ENCODE measurements around the gene NR1D1.

NR1D1 gene

DNA sequence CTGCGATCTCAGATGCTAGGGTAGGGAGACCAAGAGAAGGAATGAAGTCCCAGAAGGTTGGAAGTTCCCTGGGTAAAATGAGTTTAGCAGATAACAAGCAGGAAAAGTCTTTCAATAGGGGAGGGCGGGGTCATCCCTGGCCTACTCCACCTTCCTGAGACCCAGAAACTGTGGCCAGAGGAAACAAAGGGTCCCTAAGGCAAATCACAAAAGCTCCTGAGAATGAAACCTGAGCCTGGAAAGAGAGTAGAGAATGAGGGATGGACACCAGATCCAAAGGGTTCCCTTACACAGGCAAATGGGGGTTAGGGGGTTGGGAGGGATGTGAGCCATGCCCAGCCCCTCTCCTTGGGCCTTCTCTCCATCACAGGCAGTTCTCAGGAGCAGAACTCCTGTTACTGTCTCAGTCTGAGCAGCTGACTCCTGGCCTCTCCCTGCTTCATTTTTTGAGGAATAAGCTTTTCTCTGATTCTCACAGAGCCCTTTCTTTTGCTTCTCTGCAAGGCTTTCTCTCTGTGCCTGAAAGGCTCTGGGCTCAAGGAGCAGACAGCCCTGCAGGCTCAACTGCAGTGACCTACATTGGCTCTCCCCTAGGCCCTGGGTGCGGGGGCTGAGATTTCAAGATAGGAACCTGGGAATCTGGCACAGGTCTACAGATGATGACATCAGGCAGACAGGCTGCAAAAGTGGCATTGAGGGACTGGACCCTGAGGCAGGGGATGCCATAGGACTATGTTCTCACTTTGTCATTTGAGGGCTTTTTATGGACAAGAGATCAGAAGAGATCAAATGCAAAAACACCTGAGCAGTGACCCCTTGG is 9.8 kb upstream of the NR1D1 start:
- Histone ChIP-seq H3K27me3 (ENCODE audit: low read depth, low read length) (no peaks in the 10 kb centered on the region), H3K27ac (ENCODE audit: low read length) (peak overlapping the region; percentile 90), H3K4me1 (ENCODE audit: control insufficient read depth in 1 of 2, insufficient read depth in 2 of 2, low read length in 2 of 2) (peaks cover 66 to 83% of the 10 kb centered on the region in 2 donors), H3K9me3 (ENCODE audit: control insufficient read depth in 1 of 2, low read length in 2 of 2) (no peaks in the 10 kb centered on the region), H3K36me3 (ENCODE audit: control insufficient read depth in 1 of 2, insufficient read depth in 2 of 2, low read length in 2 of 2) (peaks cover 0 to 6% of the 10 kb centered on the region in 2 donors), H3K4me3 (ENCODE audit: low read depth in 1 of 2, low read length in 2 of 2) (no peak overlapping the region)

DNA sequence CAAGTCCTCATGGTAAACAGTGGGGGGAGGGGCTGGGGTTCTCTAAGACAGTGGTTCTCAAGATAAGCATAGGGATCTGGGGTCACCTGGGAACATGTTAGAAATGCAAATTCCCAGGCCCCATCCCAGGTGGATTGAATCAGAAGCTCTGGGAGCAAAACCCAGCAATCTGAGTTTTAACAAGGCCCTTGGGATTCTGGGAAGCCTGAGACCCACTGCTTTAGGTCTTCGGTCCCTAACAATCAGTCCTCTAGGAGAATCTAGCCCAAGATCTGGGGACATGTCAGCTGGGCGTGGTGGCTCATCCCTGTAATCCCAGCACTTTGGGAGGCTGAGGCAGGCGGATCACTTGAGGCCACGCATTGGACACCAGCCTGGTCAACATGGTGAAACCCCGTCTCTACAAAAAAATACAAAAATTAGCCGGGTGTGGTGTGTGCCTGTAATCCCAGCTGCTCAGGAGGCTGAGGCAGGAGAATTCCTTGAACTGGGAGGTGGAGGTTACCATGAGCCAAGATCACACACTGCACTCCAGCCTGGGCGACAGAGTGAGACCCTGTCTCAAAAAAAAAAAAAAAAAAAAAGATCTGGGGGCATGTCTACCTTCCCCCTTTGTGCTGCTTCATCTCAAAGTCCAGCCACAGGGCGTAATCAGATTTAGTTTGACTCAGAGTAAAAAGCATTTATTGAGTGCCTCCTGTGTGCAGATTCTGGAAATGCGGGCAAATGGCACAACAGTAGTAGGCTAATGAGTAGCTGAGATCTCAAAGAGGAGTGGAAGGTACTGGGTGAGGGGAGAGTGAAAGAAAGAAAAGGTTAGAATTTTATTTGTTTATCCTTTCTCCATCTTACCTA is 8.8 kb upstream of the NR1D1 start:
- Histone ChIP-seq H3K4me3 (ENCODE audit: low read depth in 1 of 2, low read length in 2 of 2) (no peak overlapping the region), H3K4me1 (ENCODE audit: control insufficient read depth in 1 of 2, insufficient read depth in 2 of 2, low read length in 2 of 2) (peaks cover 76 to 94% of the 10 kb centered on the region in 2 donors), H3K9me3 (ENCODE audit: control insufficient read depth in 1 of 2, low read length in 2 of 2) (no peaks in the 10 kb centered on the region), H3K27ac (ENCODE audit: low read length) (peak overlapping the region; percentile 90), H3K36me3 (ENCODE audit: control insufficient read depth in 1 of 2, insufficient read depth in 2 of 2, low read length in 2 of 2) (peaks cover 0 to 6% of the 10 kb centered on the region in 2 donors), H3K27me3 (ENCODE audit: low read depth, low read length) (no peaks in the 10 kb centered on the region)

DNA sequence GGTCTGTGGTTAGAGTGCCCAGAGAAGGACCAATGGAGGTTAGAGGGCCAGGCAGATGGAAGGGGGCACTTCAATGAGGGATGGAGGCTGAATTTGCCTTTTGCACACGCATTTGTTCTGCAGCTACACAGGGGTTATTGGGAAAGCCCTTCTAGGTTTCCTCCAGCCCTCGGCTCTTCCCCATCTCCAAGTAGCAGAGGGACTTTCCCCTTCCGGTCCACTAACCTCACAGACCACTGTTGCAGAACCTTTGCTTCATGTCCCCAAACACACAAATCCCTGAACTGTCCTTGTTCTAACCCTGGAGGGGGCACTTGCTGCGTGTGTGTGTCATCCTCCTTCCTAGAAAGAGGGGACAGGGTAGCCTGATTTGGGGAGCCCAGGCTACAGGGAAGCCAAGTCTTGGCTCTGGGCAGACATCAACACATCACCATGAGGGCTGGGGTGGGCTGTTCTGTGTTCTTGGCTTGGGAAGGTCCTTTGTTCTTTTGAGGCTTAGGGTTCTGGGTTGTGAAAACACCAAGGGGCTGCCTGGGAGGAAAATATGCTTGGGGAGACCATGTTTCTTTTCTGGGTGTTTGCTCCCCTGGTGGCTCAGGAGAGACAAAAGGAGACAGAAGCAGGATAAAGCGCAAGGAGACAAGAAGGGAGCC is 7.3 kb upstream of the NR1D1 start:
- no peaks in the 10 kb centered on the region for H3K27me3 ChIP-seq (ENCODE audit: low read depth, low read length)
- peak overlapping the region in 1 of 2 donors; percentile 47 for H3K4me3 ChIP-seq (ENCODE audit: low read depth in 1 of 2, low read length in 2 of 2)
- H3K27ac ChIP-seq (ENCODE audit: low read length), result peak overlapping the region; percentile 92
- no peaks in the 10 kb centered on the region for H3K36me3 ChIP-seq (ENCODE audit: control insufficient read depth in 1 of 2, insufficient read depth in 2 of 2, low read length in 2 of 2)
- peaks cover 82 to 96% of the 10 kb centered on the region in 2 donors for H3K4me1 ChIP-seq (ENCODE audit: control insufficient read depth in 1 of 2, insufficient read depth in 2 of 2, low read length in 2 of 2)
- H3K9me3 ChIP-seq (ENCODE audit: control insufficient read depth in 1 of 2, low read length in 2 of 2), result no peaks in the 10 kb centered on the region

DNA sequence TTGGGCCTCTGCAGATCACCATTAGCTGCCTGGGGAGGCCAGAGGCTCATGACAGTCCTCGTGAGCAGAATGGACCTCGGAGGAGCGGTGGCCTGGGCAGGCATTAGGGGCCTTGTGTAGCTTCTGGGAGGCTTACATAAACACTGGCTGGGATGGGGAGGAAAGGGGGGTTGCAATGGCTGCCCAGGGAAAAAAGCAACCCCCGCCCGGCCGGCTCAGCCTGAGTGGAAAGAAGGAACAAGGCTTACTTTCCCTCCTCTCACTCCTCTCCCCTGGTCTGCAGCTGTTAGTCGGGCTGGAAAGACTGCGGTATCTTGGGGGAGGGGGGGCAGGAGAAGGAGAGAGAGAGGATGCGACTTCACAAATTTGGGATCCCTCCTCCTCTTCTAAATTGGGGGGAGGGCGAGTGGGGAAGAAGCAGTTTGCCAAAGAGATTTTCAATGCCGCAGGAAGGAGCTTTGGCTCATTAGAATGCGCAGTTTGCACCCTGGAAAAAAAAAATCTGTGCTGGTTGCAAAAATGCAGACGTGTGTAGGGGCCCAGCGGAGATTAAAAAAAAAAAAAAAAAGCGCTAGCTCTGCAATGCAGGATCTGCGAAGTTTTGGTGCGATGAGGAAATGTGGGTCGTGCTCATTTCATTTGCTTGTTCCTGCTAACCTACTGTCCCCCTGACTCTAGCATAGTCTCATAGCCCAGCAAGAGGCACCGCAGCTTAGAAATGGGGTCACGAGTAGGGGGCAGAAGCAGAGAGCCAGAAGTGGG is 6.6 kb upstream of the NR1D1 start:
- no peaks in the 10 kb centered on the region for H3K9me3 ChIP-seq (ENCODE audit: control insufficient read depth in 1 of 2, low read length in 2 of 2)
- H3K4me3 ChIP-seq (ENCODE audit: low read depth in 1 of 2, low read length in 2 of 2), result peak overlapping the region in 1 of 2 donors; percentile 3
- H3K27ac ChIP-seq (ENCODE audit: low read length), result peak overlapping the region; percentile 92
- no peaks in the 10 kb centered on the region for H3K27me3 ChIP-seq (ENCODE audit: low read depth, low read length)
- H3K36me3 ChIP-seq (ENCODE audit: control insufficient read depth in 1 of 2, insufficient read depth in 2 of 2, low read length in 2 of 2), result no peaks in the 10 kb centered on the region
- peaks cover 75 to 89% of the 10 kb centered on the region in 2 donors for H3K4me1 ChIP-seq (ENCODE audit: control insufficient read depth in 1 of 2, insufficient read depth in 2 of 2, low read length in 2 of 2)

DNA sequence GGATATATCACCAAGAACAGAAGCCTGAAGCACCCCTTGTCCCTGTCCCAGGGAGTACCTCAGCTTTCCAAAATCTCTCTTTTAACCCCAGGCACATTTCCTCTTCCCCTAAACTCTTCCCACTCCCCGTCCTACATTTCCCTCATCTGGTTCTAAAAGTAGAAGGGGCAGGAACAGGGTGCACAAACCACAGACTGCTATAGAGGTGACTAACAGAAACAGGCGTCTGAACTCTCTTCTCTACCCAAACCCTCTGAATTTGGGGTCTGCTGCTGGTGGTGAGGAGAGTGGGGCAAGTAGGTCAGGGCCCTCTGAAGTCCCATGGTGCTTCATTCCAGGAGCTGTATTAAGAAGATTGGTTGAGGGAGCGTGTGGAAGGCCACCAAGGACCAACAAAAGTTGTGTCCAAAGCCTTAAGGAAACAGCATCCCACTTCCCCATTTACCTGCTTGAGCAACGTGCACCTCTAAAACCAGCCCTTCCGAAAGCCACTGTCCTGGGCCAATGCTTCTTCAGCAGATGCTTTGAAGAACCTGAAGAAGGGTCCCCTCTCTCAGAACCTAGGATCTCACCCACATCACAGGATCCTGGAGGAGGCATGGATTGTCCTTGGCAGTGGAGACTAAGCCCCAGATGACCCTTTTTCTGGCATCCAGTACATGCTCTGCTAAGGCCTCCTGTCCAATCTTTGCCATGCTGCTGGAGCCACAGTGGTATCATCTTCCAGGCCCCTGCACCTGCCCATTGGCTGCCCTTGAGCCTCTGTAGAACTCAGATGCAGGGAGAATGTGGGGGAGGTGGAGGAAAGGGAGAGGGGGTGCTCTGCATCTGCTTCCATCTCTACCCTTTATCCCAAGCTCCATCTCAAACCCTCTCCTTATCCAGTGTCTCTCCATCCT is 5.7 kb upstream of the NR1D1 start:
- H3K27me3 ChIP-seq (ENCODE audit: low read depth, low read length), result no peaks in the 10 kb centered on the region
- H3K4me3 ChIP-seq (ENCODE audit: low read depth in 1 of 2, low read length in 2 of 2), result no peak overlapping the region
- no peaks in the 10 kb centered on the region for H3K9me3 ChIP-seq (ENCODE audit: control insufficient read depth in 1 of 2, low read length in 2 of 2)
- H3K27ac ChIP-seq (ENCODE audit: low read length), result peak overlapping the region; percentile 70
- H3K36me3 ChIP-seq (ENCODE audit: control insufficient read depth in 1 of 2, insufficient read depth in 2 of 2, low read length in 2 of 2), result no peaks in the 10 kb centered on the region
- peaks cover 73 to 85% of the 10 kb centered on the region in 2 donors for H3K4me1 ChIP-seq (ENCODE audit: control insufficient read depth in 1 of 2, insufficient read depth in 2 of 2, low read length in 2 of 2)

DNA sequence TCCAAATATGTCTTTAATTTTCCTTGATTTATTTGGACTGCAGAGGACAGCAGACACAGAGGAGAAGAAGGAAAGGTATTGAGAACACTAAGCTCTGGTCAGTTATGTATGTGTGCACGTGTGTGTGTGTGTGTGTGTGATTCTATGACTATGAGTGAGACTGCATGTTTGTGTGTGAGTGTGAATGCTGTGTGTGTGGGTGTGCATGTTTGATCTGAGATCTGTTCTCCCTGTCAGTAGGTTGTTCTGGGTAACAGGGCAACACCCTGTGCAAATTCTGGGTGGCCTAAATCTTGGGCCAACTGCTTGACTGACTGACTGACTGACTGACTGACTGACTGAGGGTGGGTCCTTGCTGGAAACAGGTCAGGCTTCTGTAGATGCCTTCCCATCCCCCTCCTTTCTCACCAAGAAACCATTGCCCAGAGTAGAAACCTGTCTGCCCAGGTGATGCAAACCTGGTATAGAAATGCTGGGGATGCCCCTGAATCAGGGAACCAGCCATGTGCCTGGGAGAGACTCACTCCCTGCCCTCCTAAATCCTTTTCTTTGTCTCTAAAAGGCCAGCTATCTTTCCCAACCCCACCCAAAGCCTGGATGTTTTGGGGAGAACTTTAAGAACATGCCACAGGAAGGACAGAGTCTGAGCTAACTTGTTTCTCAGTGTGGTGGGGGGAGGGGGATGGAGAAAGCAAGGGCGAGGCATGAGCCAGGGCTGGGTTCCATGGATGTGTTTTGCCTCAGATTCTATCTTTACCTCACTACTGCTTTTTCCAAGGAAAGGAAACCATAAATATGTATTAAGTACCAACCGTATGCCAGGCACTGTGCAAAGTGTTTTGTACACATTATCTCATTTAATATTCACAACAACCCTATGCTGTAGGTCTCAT is 4.5 kb upstream of the NR1D1 start:
- H3K27ac ChIP-seq (ENCODE audit: low read length), result peak overlapping the region; percentile 37
- peaks cover 65 to 76% of the 10 kb centered on the region in 2 donors for H3K4me1 ChIP-seq (ENCODE audit: control insufficient read depth in 1 of 2, insufficient read depth in 2 of 2, low read length in 2 of 2)
- H3K36me3 ChIP-seq (ENCODE audit: control insufficient read depth in 1 of 2, insufficient read depth in 2 of 2, low read length in 2 of 2), result peaks cover 0 to 4% of the 10 kb centered on the region in 2 donors
- no peaks in the 10 kb centered on the region for H3K9me3 ChIP-seq (ENCODE audit: control insufficient read depth in 1 of 2, low read length in 2 of 2)
- peak overlapping the region in 1 of 2 donors; percentile 29 for H3K4me3 ChIP-seq (ENCODE audit: low read depth in 1 of 2, low read length in 2 of 2)
- no peaks in the 10 kb centered on the region for H3K27me3 ChIP-seq (ENCODE audit: low read depth, low read length)

DNA sequence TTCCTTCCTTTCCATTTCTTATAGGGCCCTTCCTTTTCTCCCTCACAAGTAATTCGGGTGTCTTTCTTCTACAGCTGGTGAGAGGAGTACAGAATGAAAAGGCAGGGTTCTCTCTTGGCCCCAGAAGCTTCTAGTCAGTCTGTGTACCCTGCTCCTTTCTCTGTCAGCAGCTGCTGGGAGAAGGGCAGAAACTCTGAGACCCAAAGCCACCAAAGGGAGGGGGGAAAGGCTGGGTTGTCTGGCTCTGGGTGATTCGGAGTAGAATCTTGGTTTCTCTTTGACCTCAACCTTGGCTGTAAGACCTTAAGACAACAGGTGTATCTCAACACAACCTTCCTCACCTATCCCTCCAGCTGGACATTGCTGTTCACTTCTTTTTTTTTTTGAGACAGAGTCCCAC is 3.3 kb upstream of the NR1D1 start:
- no peak overlapping the region for H3K4me3 ChIP-seq (ENCODE audit: low read depth in 1 of 2, low read length in 2 of 2)
- peaks cover 62 to 65% of the 10 kb centered on the region in 2 donors for H3K4me1 ChIP-seq (ENCODE audit: control insufficient read depth in 1 of 2, insufficient read depth in 2 of 2, low read length in 2 of 2)
- peaks cover 0 to 4% of the 10 kb centered on the region in 2 donors for H3K36me3 ChIP-seq (ENCODE audit: control insufficient read depth in 1 of 2, insufficient read depth in 2 of 2, low read length in 2 of 2)
- no peaks in the 10 kb centered on the region for H3K27me3 ChIP-seq (ENCODE audit: low read depth, low read length)
- no peaks in the 10 kb centered on the region for H3K9me3 ChIP-seq (ENCODE audit: control insufficient read depth in 1 of 2, low read length in 2 of 2)
- H3K27ac ChIP-seq (ENCODE audit: low read length), result peak overlapping the region; percentile 83

DNA sequence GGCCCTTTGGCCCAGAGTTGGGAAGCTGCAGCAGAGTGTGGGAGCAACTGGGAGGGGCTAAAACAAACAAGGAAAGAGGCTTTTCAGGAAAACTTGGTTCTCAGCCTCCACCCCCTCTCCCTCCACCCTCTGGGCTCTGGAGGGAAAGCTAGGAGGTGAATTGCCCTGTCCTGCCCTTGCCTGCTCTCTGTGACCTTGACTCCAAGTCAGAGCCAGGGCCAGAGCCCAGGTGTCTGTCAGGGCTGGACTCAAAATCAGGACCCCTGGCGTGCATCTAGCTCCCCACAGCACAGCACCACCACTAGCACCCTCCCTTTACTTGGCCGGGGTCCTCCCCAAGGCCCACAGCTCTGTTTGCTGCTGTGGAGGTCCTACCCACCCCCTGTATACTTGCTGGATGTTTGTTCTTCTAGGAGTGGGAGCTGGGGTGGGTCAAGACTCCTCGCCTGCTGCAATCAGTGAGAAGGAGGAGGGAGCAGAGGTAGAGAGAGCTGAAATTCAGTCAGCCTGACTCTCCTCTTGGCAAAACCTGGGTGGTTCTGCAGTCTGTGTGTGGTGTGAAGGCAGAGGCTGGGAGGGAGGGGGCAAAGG is 2.8 kb upstream of the NR1D1 start:
- H3K4me1 ChIP-seq (ENCODE audit: control insufficient read depth in 1 of 2, insufficient read depth in 2 of 2, low read length in 2 of 2), result peaks cover 64 to 67% of the 10 kb centered on the region in 2 donors
- H3K27me3 ChIP-seq (ENCODE audit: low read depth, low read length), result no peaks in the 10 kb centered on the region
- no peak overlapping the region for H3K4me3 ChIP-seq (ENCODE audit: low read depth in 1 of 2, low read length in 2 of 2)
- no peaks in the 10 kb centered on the region for H3K9me3 ChIP-seq (ENCODE audit: control insufficient read depth in 1 of 2, low read length in 2 of 2)
- H3K27ac ChIP-seq (ENCODE audit: low read length), result peak overlapping the region; percentile 83
- peaks cover 0 to 9% of the 10 kb centered on the region in 2 donors for H3K36me3 ChIP-seq (ENCODE audit: control insufficient read depth in 1 of 2, insufficient read depth in 2 of 2, low read length in 2 of 2)
